ENCODE measurements around the gene NUTF2.
"Not testable (repeated sequence)": the region's sequence is repeated elsewhere in the genome, so short reads cannot be mapped to it uniquely, and the experiment has no call there.

The NUTF2 gene

DNA sequence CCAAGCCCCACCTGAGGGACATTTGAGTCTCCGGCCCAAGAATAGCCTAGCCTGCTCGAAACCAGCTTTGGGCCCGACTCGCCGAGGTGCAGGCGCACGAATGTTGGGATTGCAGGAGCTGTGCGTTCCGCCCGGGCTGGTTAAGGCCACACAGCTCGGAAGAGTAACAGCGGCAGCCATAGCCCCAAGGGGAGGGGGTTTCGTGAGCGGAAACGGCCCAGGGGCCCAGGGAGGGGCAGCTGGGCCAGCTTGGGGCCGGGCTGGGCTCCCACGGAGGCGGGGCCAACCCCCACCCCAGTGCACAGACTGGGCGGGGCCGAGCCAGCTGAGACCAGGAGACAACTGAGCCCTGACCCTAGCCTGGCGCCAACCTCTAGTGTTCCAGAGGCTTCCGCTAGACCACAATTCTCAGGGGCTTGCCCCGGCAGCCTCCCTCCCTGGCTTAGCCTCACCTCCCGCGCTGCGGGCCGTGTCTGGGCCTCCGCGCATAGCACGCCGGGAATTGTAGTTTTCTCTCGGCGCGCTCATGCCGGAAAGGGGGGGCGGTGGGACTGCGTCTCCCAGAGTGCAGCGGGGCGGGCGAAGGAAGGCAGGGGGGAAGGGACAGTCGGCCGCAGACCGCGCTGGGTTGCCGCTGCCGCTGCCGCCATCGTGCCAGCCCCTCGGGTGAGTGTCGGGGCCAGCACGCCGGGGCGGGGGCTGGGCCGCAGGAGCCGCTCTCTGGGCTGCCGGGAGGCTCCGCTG is at the start of gene NUTF2:
NUTF2 (plus strand) TSS at position 614 of the 744 bp plus-strand sequence. CDS start 18,198 bp downstream, outside the sequence.
- peak; percentile 89 to 95 (median 94) for DNase-seq

DNA sequence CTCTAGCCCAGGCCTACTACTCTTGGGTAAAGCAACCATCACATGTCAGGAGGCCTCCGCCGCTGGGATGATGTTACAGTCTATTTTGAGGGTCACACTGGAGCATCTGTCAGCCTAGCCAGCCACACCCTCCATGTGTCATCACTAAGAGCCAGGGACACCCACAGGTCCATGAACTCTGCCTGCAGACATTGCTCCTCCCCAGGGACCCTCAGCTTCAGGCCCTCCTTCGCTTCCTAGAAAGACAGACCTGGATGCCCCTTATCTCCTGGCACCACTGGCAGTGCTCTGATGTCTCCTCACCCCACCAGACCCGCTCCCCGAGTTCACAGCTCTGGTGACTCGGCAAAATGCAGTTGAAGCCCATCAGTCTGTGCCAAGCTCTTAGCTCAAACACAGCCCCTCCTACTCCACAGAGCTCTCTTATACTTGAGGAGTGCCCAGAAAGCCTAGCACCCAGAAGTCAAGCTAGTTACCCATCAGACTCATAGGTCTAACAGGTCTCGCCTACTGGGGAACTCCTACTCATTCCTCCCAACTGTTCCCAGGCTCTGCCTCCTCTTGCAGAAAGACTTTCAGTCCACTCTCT is 46.3 kb upstream of the NUTF2 start:
- DNase-seq = no peak

DNA sequence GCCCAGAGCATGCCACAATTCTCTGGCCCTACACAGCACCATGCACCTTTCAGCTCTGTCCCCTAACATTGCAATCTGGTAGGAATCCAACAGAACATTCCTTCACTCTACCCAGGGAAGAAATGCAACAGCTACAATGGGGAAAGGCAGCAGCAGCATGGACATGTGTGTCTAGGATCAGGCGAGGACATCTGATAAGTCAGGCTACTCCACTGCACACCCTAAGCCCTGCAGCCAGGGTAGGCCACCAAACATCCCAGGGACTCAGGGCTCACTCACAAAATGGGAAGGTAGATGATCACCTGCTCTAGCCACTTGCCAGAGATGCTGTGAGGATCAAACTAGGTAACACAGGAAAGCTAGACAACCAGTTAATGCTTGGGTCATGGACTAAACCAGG is 45.5 kb upstream of the NUTF2 start:
- no peak for DNase-seq

DNA sequence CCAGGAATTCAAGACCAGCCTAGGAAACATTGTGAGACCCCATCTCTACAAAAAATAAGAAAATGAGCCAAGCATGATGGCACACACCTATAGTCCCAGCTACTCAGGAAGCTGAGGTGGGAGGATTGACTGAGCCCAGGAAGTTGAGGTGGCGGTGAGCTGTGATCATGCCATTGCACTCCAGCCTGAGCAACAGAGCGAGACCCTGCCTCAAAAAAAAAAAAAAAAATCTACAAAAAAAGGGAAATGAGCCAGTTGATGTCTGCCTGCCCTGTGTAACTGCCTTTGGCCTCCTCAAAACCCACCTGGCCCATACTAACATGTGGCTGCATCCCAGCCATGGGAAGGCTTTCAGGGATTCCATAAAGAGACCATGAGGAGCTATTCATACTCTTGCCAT is 44.9 kb upstream of the NUTF2 start:
- peak in 4 of 6 experiments; percentile 13 to 42 (median 41) for DNase-seq

DNA sequence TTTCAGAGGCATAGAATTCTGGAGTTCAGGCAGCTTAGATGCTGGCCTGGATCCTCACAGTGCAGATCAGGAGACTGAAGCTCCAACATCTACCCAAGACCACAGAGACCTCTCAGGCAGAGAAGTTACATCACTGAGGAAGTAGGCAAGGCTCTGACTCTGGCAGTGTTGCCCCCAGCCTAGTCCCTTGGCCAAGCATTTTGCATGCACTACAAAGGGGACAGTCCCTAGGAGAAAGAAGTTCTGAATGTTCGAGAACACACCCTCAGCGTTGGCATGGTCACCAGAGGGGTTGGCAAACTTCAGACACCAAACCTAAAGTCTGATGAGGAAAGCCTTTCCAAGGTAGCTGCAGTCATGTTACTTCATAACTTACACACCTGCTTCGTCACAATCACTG is 42.8 kb upstream of the NUTF2 start:
- DNase-seq = no peak

DNA sequence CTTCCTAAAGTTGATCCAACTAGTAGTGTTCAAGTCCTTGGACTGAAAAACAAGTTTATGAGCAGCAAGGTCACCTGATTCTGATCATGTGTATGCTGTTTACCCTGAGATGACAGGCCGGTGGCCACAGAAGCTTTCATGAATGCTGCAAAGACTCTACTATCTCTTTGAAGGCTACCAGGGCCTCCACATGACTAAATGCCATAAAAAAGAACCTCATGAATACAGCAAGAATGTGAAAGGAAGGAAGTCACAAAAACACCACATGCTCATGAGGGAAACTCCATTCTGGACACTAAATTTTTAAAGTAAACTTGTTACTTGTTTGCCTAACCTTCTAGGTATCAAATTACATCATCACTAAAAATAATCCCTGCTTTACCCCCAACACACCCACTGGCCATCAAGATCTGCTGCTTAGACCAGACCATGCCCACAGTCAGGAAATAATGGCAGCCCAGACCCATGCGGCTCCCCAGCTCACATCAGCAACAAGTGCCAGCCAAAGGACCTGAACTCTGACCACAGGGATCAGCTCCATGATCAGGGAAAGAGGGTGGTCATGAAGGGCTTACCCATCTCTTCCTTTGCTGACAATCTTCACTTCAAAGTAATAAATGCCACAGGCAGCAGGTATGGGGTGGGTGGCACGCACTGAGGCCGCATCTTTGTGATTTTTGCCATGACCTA is 41.7 kb upstream of the NUTF2 start:
- no peak for DNase-seq

DNA sequence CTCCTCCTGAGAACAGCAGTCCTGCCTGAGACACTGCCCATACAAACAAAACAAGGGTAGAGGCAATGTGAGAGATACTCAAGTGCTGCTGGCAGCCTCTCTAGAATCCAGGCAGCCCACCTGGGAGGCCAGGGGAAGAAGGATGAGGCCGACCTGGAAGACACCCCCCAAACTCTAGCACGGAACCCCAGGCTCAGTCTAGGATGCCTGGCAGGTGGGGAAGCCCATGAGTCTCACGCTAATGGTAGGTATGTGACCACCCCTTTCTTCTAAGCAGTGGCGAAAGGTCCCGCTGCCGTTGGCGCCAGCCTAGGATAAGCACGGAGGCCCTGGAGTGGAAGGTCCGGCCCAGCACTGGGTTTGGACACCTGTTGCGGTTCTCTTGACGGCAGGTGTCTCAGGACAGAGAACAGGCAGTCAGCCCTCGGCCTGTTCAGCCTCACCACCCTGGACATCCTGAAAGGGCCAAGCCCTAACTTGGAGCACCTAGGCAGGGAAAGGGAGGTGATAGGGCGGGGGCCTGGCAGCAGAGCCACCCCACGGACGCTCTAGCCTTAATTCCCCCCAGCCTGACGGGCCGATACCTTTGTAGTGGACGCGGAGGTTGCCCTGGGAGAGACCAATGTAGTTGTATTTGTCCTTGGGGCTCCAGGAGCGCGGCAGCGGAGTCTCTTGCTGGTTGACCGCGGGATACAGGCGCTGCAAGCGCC is 40.9 kb upstream of the NUTF2 start:
- DNase-seq = no peak

DNA sequence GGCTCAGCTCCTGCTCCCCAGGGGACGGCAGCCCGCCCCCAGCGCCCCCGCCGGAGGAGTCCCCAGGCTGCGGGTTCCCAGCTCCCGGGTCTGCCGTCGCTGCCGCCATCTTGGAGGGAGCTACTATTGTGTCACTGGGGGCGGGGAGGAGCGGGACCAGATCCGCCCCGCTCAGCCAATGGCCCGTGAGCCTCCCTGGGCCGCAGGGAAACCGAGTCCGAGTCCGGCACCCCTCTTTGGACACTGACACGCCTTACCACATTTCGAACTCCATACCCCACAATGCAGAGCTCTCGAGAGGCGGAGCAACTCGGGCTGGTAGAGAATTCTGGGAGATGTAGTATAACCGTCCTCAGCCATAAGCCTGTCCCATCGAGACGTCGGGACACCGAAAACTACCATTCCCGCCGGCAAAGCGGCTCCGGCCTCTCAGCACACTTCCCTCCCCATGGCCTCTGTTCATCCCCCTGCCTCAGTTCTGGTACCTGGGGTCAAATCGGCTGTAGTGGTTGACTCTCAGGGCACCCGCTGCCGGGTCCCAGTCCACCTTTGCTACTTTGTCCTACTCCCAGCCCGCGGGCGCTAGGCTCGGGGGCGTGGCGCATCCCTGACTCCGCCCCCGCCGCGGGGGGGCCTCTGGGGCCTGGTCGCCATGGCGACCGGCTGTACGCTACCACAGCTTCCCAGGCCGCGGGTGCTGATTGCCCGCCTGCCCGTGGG is 40.1 kb upstream of the NUTF2 start, which contains the start of the genes RANBP10 and TSNAXIP1:
RANBP10 (minus strand) TSS at position 133 of the 720 bp plus-strand sequence; CDS start at position 109, 24 bp downstream.
TSNAXIP1 (plus strand) TSS at position 462 of the 720 bp plus-strand sequence. CDS start 261 bp downstream, outside the sequence.
- DNase-seq = peak; percentile 94 to 98 (median 96)

DNA sequence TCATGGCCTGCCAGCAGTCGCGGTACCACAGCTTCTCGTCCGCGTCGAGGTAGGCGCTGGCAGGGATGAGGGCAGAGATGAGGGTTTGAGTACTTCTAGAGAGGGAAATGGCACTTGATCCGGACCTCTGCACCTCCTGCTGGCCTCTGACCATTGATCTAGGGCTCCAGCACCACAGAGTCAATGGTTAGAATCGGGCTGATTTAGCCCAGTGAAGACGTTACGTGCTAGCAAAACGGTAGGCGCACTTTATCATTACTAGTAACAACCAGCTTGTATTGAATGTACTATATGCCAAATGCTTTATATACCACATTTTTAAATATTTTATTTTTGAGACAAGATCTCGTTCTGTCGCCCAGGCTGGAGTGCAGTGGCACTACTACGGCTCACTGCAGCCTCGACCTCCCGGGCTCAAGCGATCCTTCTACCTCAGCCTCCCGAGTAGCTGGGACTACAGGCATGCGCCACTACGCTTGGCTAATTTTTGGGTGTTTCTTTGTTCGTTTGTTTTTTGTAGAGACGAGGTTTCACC is 39.5 kb upstream of the NUTF2 start:
- DNase-seq = no peak

DNA sequence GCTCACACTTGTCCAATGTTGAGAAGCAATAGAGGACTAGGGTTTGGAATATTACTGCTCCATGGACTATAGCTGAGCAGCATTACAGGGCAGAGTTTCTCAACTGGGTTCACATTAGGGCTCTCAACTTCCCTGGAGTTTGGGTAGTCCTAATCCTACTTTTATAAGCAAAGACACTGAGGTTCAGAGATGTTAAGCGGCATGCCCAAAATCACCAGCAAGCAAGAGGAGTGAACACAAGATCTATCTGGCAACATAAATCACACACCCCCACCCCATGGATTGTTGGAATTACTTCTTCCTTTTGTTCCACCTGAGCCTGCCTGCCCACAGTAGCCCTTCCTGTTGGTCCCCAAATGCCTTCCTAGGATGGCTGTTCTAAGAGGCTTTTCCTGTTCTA is 34.8 kb upstream of the NUTF2 start:
- DNase-seq = no peak

DNA sequence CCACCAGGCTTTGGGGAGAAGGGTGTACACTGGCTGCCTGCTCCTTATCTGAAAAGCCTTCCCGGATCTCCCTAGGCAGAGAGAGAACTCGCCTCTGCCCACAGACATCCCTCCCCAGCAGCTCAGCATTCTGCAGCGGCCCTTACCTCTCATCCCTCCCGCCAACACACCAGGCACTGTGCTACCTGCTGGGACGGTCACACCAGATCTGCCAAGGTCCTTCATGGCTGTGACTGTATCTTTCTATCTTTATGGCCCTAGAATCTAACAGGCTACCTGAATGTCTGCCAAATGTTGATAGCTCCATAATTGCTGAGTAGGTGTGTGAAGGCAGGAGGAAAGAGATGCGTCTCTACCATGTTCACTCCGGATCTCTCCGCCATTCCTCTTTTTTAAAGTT is 32.2 kb upstream of the NUTF2 start:
- DNase-seq = no peak

DNA sequence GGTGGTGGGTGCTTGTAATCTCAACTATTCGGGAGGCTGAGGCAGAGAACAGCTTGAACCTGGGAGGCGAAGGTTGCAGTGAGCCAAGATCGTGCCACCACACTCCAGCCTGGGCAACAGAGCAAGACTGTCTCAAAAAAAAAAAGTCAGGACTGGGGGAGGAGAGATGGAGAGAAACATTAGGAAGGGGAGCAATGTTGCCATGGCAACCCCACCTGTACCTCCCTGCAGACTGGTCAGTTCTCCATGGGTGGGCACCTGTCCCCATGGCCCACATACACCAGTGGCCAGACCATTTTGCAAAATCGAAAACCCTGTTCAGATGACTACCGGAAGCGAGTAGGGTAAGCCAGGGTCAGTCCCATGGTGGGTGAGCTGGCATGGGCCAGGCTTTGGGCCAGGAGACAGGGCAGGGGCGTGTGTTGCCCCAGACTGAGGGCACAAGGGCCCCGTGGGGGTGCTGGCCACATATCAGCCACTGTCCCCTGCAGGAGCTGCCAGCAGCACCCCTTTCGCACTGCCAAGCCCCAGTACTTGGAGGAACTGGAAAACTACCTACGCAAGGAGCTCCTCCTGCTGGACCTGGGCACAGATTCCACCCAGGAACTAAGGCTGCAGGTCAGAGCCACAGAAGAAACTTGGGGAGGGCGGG is 26.0 kb upstream of the NUTF2 start:
- DNase-seq = no peak

DNA sequence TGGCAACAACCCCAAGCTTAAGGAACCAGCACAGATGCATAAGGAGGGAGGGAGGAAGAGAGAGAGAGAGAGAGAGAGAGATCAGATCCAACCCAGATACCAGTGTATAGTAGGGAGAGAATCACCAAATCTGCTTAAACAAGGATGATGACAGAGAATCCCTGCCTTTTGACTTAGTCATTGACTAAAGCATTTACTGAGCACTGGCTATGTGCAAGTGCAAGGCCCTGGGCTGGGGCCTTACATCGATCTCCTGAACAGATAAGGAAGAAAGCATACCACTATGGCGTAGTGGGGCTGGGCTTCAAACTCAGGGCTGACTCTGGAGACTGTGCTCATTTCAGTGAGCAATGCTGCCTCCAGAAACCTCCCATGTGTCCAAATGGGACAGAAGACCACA is 24.2 kb upstream of the NUTF2 start:
- no peak for DNase-seq

DNA sequence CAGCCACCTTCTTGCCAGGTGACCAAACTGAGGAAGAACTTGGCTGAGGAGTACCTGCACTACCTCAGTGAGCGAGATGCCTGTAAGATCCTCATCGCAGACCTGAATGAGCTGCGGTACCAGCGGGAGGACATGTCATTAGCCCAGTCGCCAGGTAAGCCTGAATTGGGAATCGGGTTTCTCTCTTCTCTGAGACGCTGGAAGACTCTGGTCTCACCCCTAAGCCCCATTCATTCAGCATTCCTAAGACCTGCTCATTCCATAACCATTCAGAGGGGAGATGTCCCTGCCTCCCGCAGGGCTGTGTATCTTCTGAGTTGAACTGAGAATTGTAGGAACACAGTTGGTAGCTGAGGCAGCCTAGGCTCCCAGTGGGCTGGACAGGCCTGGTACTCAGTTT is 21.6 kb upstream of the NUTF2 start:
- DNase-seq = no peak

DNA sequence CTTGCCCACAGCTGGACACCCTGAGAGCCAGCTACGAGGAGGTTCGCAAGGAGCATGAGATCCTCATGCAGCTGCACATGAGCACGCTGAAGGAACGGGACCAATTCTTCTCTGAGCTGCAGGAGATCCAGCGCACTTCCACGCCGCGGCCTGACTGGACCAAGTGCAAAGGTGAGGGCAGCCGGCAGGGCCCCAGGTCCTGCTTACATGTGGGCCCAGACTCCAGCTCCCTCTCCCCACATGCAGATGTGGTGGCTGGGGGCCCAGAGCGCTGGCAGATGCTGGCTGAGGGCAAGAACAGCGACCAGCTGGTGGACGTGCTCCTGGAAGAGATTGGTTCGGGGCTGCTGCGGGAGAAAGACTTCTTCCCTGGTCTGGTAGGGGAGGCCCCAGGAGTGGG is 20.8 kb upstream of the NUTF2 start:
- DNase-seq = no peak

DNA sequence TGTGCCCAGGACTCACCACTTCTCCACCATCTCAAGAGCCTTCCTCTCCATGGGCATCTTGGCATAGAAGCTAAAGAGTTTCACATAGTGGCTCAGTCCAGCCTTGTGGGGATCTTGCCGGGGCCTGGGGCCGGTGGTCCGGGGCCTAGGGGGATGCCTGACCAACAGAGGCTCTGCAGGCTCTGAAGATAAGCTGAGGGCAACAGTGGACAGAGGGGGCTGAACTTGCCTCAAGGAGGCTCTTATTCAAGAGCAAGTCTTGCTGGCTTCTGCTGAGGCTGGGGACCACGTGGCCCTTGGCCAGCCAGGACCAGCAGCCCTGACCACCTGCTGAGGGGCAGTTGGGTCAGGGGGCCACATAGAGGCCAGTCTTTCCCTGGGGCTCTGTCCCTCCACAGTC is 18.1 kb upstream of the NUTF2 start:
- DNase-seq = no peak

DNA sequence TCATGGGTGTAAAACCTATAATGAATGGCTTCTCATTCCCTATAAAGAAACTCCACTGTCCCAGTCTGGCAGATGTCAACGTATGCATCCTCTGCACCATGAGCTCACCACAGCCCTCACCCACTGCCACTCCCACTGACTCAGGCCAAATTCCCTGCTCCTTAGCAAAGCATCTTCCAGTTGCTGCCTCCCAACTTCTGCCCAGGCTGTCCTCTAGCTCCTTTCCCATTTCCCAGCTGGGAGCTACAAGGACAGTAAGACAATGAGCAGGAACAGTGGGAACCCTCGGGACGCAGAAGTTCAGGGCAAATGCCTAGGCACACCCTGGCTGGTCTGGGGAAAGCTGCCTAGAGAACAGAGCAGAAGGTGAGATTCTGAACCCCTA is 13.7 kb upstream of the NUTF2 start:
- DNase-seq = no peak

DNA sequence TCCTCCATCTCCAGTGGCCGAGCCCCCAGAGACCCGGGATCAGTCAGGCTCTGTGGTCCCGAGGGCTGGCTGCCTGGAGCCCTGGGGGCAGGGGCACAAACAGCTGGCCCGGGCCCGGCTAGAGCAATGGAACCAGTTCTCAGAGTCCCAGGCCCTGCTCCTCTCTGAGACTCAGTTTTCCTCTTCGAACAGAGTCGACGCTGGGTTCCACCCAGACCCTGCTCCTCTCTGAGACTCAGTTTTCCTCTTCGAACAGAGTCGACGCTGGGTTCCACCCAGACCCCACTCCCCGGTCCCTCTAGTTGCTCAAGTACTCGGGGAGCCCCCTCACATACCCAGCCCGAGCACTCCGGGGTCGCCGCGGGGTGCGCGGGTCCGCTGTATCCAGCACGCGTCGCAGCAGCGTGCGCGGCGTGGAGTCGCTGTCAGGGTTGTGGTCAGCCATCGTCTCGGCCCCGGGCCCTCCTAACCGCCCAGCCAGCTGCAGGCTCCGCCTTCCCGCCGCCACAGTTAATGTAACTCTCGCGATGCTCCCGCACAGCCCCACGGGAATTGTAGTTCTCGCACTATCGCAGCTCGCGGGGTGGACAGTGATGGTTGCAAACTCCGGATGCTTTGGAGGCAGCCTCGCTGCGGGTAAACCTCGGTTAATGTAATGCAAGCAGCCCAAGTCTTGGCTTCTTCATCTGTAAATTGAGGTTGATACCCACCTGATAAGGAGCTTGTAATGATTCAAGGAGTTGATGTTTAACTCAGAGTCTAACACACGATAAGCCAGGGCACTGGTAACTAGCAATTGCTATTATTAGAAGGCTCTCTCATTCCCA is 13.1 kb upstream of the NUTF2 start:
- DNase-seq = peak; percentile 76 to 91 (median 88)

DNA sequence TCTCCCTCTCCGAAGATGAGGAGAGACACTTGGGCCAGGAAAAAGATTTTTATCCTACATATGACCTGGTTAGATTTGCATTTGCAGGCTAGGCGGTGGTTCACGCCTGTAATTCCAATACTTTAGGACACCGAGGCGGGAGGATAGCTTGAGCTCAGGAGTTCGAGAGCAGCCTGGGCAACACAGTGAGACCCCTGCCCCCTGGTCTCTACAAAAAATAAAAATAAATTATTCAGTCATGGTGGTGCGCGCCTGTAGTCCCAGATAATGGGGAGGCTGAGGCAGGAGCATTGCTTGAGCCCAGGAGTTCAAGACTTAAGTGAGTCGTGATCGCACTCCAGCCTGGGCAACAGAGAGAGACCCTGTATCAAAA is 12.5 kb upstream of the NUTF2 start:
- no peak for DNase-seq

DNA sequence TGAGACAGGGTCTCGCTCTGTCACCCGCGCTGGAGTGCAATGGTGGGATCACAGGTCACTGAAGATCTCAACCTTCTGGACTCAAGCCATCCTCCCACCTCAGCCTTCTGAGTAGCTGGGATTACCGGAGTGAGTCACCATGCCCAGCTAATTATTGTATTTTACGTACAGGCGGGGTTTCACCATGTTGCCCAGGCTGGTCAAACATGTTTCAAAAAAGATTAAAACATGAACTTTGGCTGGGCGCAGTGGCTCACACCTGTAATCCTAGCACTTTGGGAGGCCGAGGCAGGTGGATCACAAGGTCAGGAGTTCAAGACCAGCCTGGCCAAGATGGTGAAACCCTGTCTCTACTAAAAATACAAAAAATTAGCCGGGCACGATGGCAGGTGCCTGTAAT is 9.5 kb upstream of the NUTF2 start:
- DNase-seq = not testable (repeated sequence)

DNA sequence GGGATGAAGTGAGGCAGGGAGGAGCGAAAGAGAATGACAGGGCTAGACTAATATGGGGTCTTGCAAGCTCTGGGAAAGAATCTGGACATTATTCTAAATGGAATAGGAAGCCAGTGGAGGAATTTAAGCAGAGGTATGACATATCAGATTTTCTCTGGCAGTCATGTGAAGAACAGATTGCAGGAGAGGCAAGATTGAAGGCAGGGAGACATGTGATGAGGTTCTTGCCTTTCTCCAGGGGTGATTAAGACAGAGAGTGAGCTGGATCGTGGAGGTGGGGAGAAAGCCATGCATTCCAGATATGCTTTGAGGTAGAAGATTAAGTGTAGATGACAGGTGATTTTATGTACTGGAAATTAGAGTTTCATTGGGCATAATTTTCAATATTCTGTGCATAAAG is 8.9 kb upstream of the NUTF2 start:
- no peak for DNase-seq

All from stimulated activated naive CD4-positive, alpha-beta T cell (primary cell).